HEK293 (cell line): ENCODE measurements around the gene NDE1.

Experiments used
- CTCF ChIA-PET: fragments of 350-600 bp; formaldehyde crosslinking; extraction: SDS; loops from one replicate; lab custom pipeline; 2021; ENCODE audit warnings: antibody characterized with exemption; lab: Yijun Ruan, JAX
- POLR2A ChIA-PET: fragments of 300-600 bp; formaldehyde crosslinking; extraction: SDS; loops from one replicate; lab custom pipeline; 2020; ENCODE audit warnings: antibody characterized with exemption, inconsistent platforms; lab: Yijun Ruan, JAX
- H3K27ac ChIP-seq: fragments of 200-500 bp; sonication (Bioruptor generic); 2 replicates; pipeline ENCODE4 v1.5.1; 2014; ENCODE audit warnings: low read depth, low read length, control low read depth, inconsistent platforms; ENCODE audit errors: extremely low read depth
- H3K36me3 ChIP-seq, 2 experiments: fragments of 200-500 bp in 1 of 2; sonication (Bioruptor generic) in 1 of 2; 1 replicate in 1 of 2; 2 replicates in 1 of 2; pipeline ENCODE4 v1.5.1; 2014 to 2017; ENCODE audit warnings: inconsistent platforms in 2 of 2, low read length in 2 of 2; ENCODE audit not compliant: control insufficient read depth in 2 of 2, insufficient read depth in 1 of 2
- H3K4me1 ChIP-seq: fragments of 200-500 bp; sonication (Bioruptor generic); 2 replicates; pipeline ENCODE4 v1.5.1; 2014; ENCODE audit warnings: mild to moderate bottlenecking, low read length, inconsistent platforms; ENCODE audit not compliant: control insufficient read depth, insufficient read depth
- H3K4me3 ChIP-seq: 2 replicates; pipeline ENCODE4 v1.5.1; 2011; ENCODE audit warnings: low read depth, mild to moderate bottlenecking, control low read depth, low read length, moderate library complexity
- H3K9me3 ChIP-seq: fragments of 200-500 bp; sonication (Bioruptor generic); 2 replicates; pipeline ENCODE4 v1.5.1; 2014; ENCODE audit warnings: low read depth, low read length, inconsistent platforms; ENCODE audit not compliant: control insufficient read depth, insufficient read depth
- IKZF3 ChIP-seq: fragments of 450-650 bp; IDR thresholded peaks from 2 replicates; pipeline ENCODE4 v1.5.0; 2018; ENCODE audit warnings: missing biosample characterization, mild to moderate bottlenecking, missing genetic modification characterization, moderate library complexity
- KLF8 ChIP-seq: fragments of 450-650 bp; formaldehyde crosslinking; IDR thresholded peaks from 2 replicates; pipeline ENCODE4 v1.5.1; 2016; ENCODE audit warnings: missing biosample characterization, missing genetic modification characterization
- KLF9 ChIP-seq: fragments of 450-650 bp; formaldehyde crosslinking; IDR thresholded peaks from 2 replicates; pipeline ENCODE4 v1.5.1; 2016; ENCODE audit warnings: missing biosample characterization, missing genetic modification characterization, low read depth
- ZBTB48 ChIP-seq: fragments of 450-650 bp; formaldehyde crosslinking; IDR thresholded peaks from 2 replicates; pipeline ENCODE4 v1.5.1; 2016; ENCODE audit warnings: missing biosample characterization, missing genetic modification characterization
- ZNF19 ChIP-seq: fragments of 450-650 bp; formaldehyde crosslinking; IDR thresholded peaks from 2 replicates; pipeline ENCODE4; 2016; ENCODE audit warnings: missing biosample characterization, missing genetic modification characterization, low read depth
- ZNF280C ChIP-seq: fragments of 450-650 bp; formaldehyde crosslinking; IDR thresholded peaks from 2 replicates; pipeline ENCODE4 v1.5.1; 2016; ENCODE audit warnings: missing biosample characterization, missing genetic modification characterization
- ZNF366 ChIP-seq: fragments of 450-650 bp; formaldehyde crosslinking; conservative IDR thresholded peaks from 2 replicates; pipeline ENCODE4 v1.5.1; 2016; ENCODE audit warnings: missing biosample characterization, missing genetic modification characterization
- ZNF513 ChIP-seq: fragments of 450-650 bp; IDR thresholded peaks from 2 replicates; pipeline ENCODE4 v1.5.1; 2018; ENCODE audit warnings: missing biosample characterization, missing genetic modification characterization
- ZNF544 ChIP-seq: fragments of 450-650 bp; formaldehyde crosslinking; IDR thresholded peaks from 2 replicates; pipeline ENCODE4 v1.5.0; 2017; ENCODE audit warnings: missing biosample characterization, missing genetic modification characterization
- ZNF585B ChIP-seq: fragments of 450-650 bp; formaldehyde crosslinking; IDR thresholded peaks from 2 replicates; pipeline ENCODE4 v1.5.1; 2016; ENCODE audit warnings: missing biosample characterization, missing genetic modification characterization
- ZSCAN16 ChIP-seq: fragments of 450-650 bp; formaldehyde crosslinking; IDR thresholded peaks from 2 replicates; pipeline ENCODE4 v1.5.1; 2016; ENCODE audit warnings: missing biosample characterization, missing genetic modification characterization
- TF ChIP-seq, protein P1 (sequence below): fragments of 450-650 bp; formaldehyde crosslinking; IDR thresholded peaks from 2 replicates; pipeline ENCODE4 v1.5.1; 2016; ENCODE audit warnings: missing biosample characterization, missing genetic modification characterization

The NDE1 gene

GRCh38 chr16:15650019-15650697 is at the start of gene NDE1 (continued):
- TF ChIP-seq IKZF3 (tag by site-specific recombination) = peak; percentile 56
- no peak for TF ChIP-seq ZNF544
- peak; percentile 92 for TF ChIP-seq ZBTB48 (tag by site-specific recombination)
- no peak for TF ChIP-seq ZNF585B (tag by site-specific recombination)

GRCh38 chr16:15601212-15601879 is 48.7 kb upstream of the NDE1 start:
- H3K4me1 ChIP-seq = no peaks in the 10 kb centered on the region
- H3K4me3 ChIP-seq = no peak overlapping the region
- H3K27ac ChIP-seq = no peak overlapping the region
- POLR2A ChIA-PET = no interaction called here
- CTCF ChIA-PET = interaction anchor here (0.9 kb wide), 1 partner anchor 13 kb away, joined by 3 read pairs; no protein-coding TSS in a partner anchor
- no peaks in the 10 kb centered on the region for H3K9me3 ChIP-seq
- TF ChIP-seq KLF8 (tag by site-specific recombination) (no peak), ZSCAN16 (tag by site-specific recombination) (no peak), KLF9 (tag by site-specific recombination) (no peak)
- TF ChIP-seq, protein P1, sequence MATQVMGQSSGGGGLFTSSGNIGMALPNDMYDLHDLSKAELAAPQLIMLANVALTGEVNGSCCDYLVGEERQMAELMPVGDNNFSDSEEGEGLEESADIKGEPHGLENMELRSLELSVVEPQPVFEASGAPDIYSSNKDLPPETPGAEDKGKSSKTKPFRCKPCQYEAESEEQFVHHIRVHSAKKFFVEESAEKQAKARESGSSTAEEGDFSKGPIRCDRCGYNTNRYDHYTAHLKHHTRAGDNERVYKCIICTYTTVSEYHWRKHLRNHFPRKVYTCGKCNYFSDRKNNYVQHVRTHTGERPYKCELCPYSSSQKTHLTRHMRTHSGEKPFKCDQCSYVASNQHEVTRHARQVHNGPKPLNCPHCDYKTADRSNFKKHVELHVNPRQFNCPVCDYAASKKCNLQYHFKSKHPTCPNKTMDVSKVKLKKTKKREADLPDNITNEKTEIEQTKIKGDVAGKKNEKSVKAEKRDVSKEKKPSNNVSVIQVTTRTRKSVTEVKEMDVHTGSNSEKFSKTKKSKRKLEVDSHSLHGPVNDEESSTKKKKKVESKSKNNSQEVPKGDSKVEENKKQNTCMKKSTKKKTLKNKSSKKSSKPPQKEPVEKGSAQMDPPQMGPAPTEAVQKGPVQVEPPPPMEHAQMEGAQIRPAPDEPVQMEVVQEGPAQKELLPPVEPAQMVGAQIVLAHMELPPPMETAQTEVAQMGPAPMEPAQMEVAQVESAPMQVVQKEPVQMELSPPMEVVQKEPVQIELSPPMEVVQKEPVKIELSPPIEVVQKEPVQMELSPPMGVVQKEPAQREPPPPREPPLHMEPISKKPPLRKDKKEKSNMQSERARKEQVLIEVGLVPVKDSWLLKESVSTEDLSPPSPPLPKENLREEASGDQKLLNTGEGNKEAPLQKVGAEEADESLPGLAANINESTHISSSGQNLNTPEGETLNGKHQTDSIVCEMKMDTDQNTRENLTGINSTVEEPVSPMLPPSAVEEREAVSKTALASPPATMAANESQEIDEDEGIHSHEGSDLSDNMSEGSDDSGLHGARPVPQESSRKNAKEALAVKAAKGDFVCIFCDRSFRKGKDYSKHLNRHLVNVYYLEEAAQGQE (tag by site-specific recombination) = peak; percentile 98
- H3K36me3 ChIP-seq = peaks cover 24 to 99% of the 10 kb centered on the region in 2 experiments

GRCh38 chr16:15602285-15603044 is 47.6 kb upstream of the NDE1 start:
- Histone ChIP-seq H3K36me3 (peaks cover 24 to 97% of the 10 kb centered on the region in 2 experiments), H3K4me3 (no peak overlapping the region), H3K27ac (no peak overlapping the region), H3K9me3 (no peaks in the 10 kb centered on the region)
- ChIA-PET CTCF (no interaction called here), POLR2A (no interaction called here)
- TF ChIP-seq ZNF366 (tag by site-specific recombination) = 0 out of 2 replicates have a peak, but pooled peaks have one; percentile 32
- TF ChIP-seq ZNF19 (tag by site-specific recombination) = no peak
- no peak for TF ChIP-seq ZNF280C (tag by site-specific recombination)
- peak; percentile 96 for TF ChIP-seq ZNF513 (tag by site-specific recombination)
- TF ChIP-seq, all 188 proteins: peak for 2
- H3K4me1 ChIP-seq = no peaks in the 10 kb centered on the region
